T-helper 2 cell (primary cell): ENCODE measurements around the gene DENND5A.
"Not testable (repeated sequence)": the region's sequence is repeated elsewhere in the genome, so short reads cannot be mapped to it uniquely, and the experiment has no call there.

Experiments
- DNase-seq, 5 experiments: peaks; one replicate each; pipeline versions ENCODE4 v3.0.0 to v3.0.0-alpha.2; 2012 to 2022

The DENND5A gene

GRCh38 chr11:9210224-9210921 lies 54.8 kb downstream of the DENND5A start:
- DNase-seq, result peak in 1 of 5 experiments; percentile 76

- DNase-seq, result peak in 1 of 5 experiments; percentile 46
Measured at GRCh38 chr11:9209604-9210003, 55.5 kb downstream of the DENND5A start.

- DNase-seq, result peak in 1 of 5 experiments; percentile 45
Measured at GRCh38 chr11:9208726-9209501, 56.2 kb downstream of the DENND5A start.

GRCh38 chr11:9207229-9207628 lies 57.9 kb downstream of the DENND5A start:
- DNase-seq, result no peak

GRCh38 chr11:9206496-9206895 lies 58.7 kb downstream of the DENND5A start:
- DNase-seq, result no peak

- DNase-seq, result peak in 1 of 5 experiments; percentile 24
Measured at GRCh38 chr11:9203691-9204311, 61.3 kb downstream of the DENND5A start.

- peak in 1 of 5 experiments; percentile 74 for DNase-seq
Measured at GRCh38 chr11:9201372-9202162, 63.6 kb downstream of the DENND5A start.

GRCh38 chr11:9200471-9200870 lies 64.7 kb downstream of the DENND5A start:
- no peak for DNase-seq

- no peak for DNase-seq
Measured at GRCh38 chr11:9193316-9193715, 71.8 kb downstream of the DENND5A start.

GRCh38 chr11:9192561-9192960 lies 72.6 kb downstream of the DENND5A start:
- no peak for DNase-seq

- not testable (repeated sequence) for DNase-seq
Measured at GRCh38 chr11:9190326-9191016, 74.7 kb downstream of the DENND5A start.

GRCh38 chr11:9188860-9189259 lies 76.3 kb downstream of the DENND5A start:
- DNase-seq, result not testable (repeated sequence)

GRCh38 chr11:9187616-9188015 lies 77.5 kb downstream of the DENND5A start:
- DNase-seq, result no peak

- no peak for DNase-seq
Measured at GRCh38 chr11:9184516-9184915, 80.6 kb downstream of the DENND5A start.

GRCh38 chr11:9182180-9182871 lies 82.8 kb downstream of the DENND5A start:
- DNase-seq, result no peak

- DNase-seq, result no peak
Measured at GRCh38 chr11:9180784-9181183, 84.4 kb downstream of the DENND5A start.

- no peak for DNase-seq
Measured at GRCh38 chr11:9179141-9179540, 86.0 kb downstream of the DENND5A start.

- no peak for DNase-seq
Measured at GRCh38 chr11:9178716-9179115, 86.4 kb downstream of the DENND5A start.

GRCh38 chr11:9177438-9178091 lies 87.6 kb downstream of the DENND5A start:
- no peak for DNase-seq

GRCh38 chr11:9176550-9176949 lies 88.6 kb downstream of the DENND5A start:
- peak in 1 of 5 experiments; percentile 24 for DNase-seq

GRCh38 chr11:9176136-9176535 lies 89.0 kb downstream of the DENND5A start:
- no peak for DNase-seq
